Endothelial cell of umbilical vein (primary cell): ENCODE data around the gene CBX3. TPM values are rescaled to one million over a fixed set of nuclear protein-coding genes. Genes with fewer than 3 reads are reported as not detected.

Source experiments
- BruUV-seq: library from RNA; stranded (reverse); fragments of 400-500 nt; replicated peaks from 2 replicates; lab custom pipeline; 2021; lab: Mats Ljungman, UMichigan
- CTCF ChIA-PET: fragments of 300-600, 350-600 bp; sonication (Branson Sonifier 250); formaldehyde crosslinking; loops from one replicate; lab custom pipeline; 2021; ENCODE audit warnings: antibody characterized with exemption, inconsistent platforms; lab: Charles Lee
- POLR2A ChIA-PET: fragments of 300-600, 350-600 bp; sonication (Branson Sonifier 250); formaldehyde crosslinking; loops from one replicate; lab custom pipeline; 2021; ENCODE audit warnings: antibody characterized with exemption, inconsistent platforms; lab: Charles Lee
- DNase-seq: peaks from one replicate; pipeline ENCODE4 v3.0.0-alpha.2; 2011; ENCODE audit warnings: low read depth, low spot score
- FAIRE-seq: peaks from 2 replicates; lab custom pipeline; 2011; peaks lifted over from hg19 to GRCh38; lab: Jason Lieb, UNC
- H2AFZ ChIP-seq: 2 replicates; pipeline ENCODE4 v1.6.0; 2012; ENCODE audit warnings: low read depth, low read length, control low read depth, inconsistent platforms
- H3K27ac ChIP-seq: 2 replicates; pipeline ENCODE4 v1.5.1; 2011; ENCODE audit warnings: low read depth, mild to moderate bottlenecking, control low read depth, low read length, moderate library complexity; ENCODE audit not compliant: insufficient read depth
- H3K27me3 ChIP-seq, 2 experiments: 2 replicates each; pipeline versions ENCODE4 v1.6.0 to v1.6.1; 2011; ENCODE audit warnings: low read length in 2 of 2, mixed read lengths in 1 of 2; ENCODE audit not compliant: control insufficient read depth in 2 of 2, insufficient read depth in 2 of 2
- H3K36me3 ChIP-seq, 2 experiments: 2 replicates in 1 of 2; 3 replicates in 1 of 2; pipeline ENCODE4 v1.5.1; 2011; ENCODE audit warnings: low read length in 2 of 2, mild to moderate bottlenecking in 1 of 2, moderate library complexity in 1 of 2; ENCODE audit not compliant: control insufficient read depth in 2 of 2, insufficient read depth in 2 of 2; ENCODE audit errors: extremely low read depth in 1 of 2
- H3K4me1 ChIP-seq: 3 replicates; pipeline ENCODE4 v1.5.1; 2011; ENCODE audit warnings: mild to moderate bottlenecking, low read length; ENCODE audit not compliant: control insufficient read depth, insufficient read depth; ENCODE audit errors: extremely low read depth
- H3K4me2 ChIP-seq: 2 replicates; pipeline ENCODE4 v1.6.1; 2011; ENCODE audit warnings: low read length, control low read depth, mixed read lengths; ENCODE audit not compliant: insufficient read depth
- H3K4me3 ChIP-seq, 3 experiments: fragments of 200-600 bp in 1 of 3; sonication (generic), shearing (Covaris generic) in 1 of 3; replicated peaks in 1 of 3; 2 replicates each; pipeline ENCODE4 v1.5.1; 2011 to 2016; ENCODE audit warnings: control low read depth in 3 of 3, low read length in 3 of 3, mild to moderate bottlenecking in 2 of 3, inconsistent platforms in 1 of 3, low read depth in 1 of 3, moderate library complexity in 1 of 3; ENCODE audit not compliant: insufficient read depth in 1 of 3
- H3K79me2 ChIP-seq: 2 replicates; pipeline ENCODE4 v1.6.0; 2012; ENCODE audit warnings: low read length, inconsistent platforms; ENCODE audit not compliant: control insufficient read depth, insufficient read depth
- H3K9ac ChIP-seq: replicated peaks from 2 replicates; pipeline ENCODE3; 2011; ENCODE audit warnings: low read length, control low read depth; ENCODE audit not compliant: insufficient read depth; ENCODE audit errors: extremely low read depth
- H3K9me1 ChIP-seq: replicated peaks from 3 replicates; pipeline ENCODE4 v1.6.0; 2011; ENCODE audit warnings: mild to moderate bottlenecking, low read length; ENCODE audit not compliant: control insufficient read depth, insufficient read depth; ENCODE audit errors: extremely low read depth
- H3K9me3 ChIP-seq: replicated peaks from 2 replicates; pipeline ENCODE4 v1.5.1; 2012; ENCODE audit warnings: low read length, inconsistent platforms; ENCODE audit not compliant: control insufficient read depth, insufficient read depth
- H4K20me1 ChIP-seq: replicated peaks from 2 replicates; pipeline ENCODE3; 2011; ENCODE audit warnings: mild to moderate bottlenecking, low read length; ENCODE audit not compliant: control insufficient read depth, insufficient read depth; ENCODE audit errors: extremely low read depth
- EZH2 ChIP-seq: IDR thresholded peaks from 2 replicates; pipeline ENCODE4 v1.6.1; 2012; ENCODE audit warnings: borderline replicate concordance, low read depth, mild to moderate bottlenecking, moderate library complexity, low read length, inconsistent platforms; ENCODE audit not compliant: severe bottlenecking
- GATA2 ChIP-seq: IDR thresholded peaks from 2 replicates; pipeline ENCODE4 v1.7.0; 2011; ENCODE audit warnings: low read depth, mild to moderate bottlenecking, moderate library complexity, mixed read lengths, low read length; ENCODE audit not compliant: insufficient read length, insufficient read depth
- JUN ChIP-seq: IDR thresholded peaks from 2 replicates; pipeline ENCODE4 v1.6.1; 2011; ENCODE audit warnings: borderline replicate concordance, low read depth; ENCODE audit not compliant: insufficient read length, insufficient read depth
- MYC ChIP-seq: IDR thresholded peaks from one replicate; pipeline ENCODE4 v1.6.1; 2011; ENCODE audit warnings: mild to moderate bottlenecking, low read depth, low read length
- POLR2A ChIP-seq: IDR thresholded peaks from 2 replicates; pipeline ENCODE4 v1.6.1; 2012; ENCODE audit warnings: low read depth, mild to moderate bottlenecking, control low read depth, low read length
- POLR2AphosphoS5 ChIP-seq: IDR thresholded peaks from 2 replicates; pipeline ENCODE4 v1.6.1; 2012; ENCODE audit warnings: low read depth, mild to moderate bottlenecking, control low read depth, low read length, moderate library complexity; ENCODE audit not compliant: insufficient read depth
- dilution Hi-C: fragments of 300-500 bp; cut with MboI; formaldehyde crosslinking; loops from one replicate; pipeline ENCODE4 v1.15.0; 2019; ENCODE audit warnings: low sequenced_read_pairs; ENCODE audit not compliant: extremely low pct_ligation_motif_present
- intact Hi-C: fragments of 100-400 bp; cut with micrococcal nuclease; formaldehyde crosslinking; loops from one replicate; pipeline ENCODE4 v1.10.0; 2022
- polyA plus RNA-seq, 4 experiments: library from polyadenylated mRNA; depleted of rRNA in 3 of 4; stranded (reverse) in 3 of 4; unstranded in 1 of 4; fragments of >200 nt; gene quantifications; 2 replicates each; pipeline versions ENCODE4 v1.2.1 to v1.2.3, GENCODE V29; 2011 to 2012; ENCODE audit warnings: missing spikeins in 1 of 4
- total RNA-seq: library from RNA; stranded (reverse); gene quantifications from 2 replicates; pipeline ENCODE4 v1.2.3, GENCODE V29; 2021
- TF ChIP-seq, protein P1 (sequence below): IDR thresholded peaks from 2 replicates; pipeline ENCODE4 v1.6.1; 2011; ENCODE audit not compliant: insufficient read depth, insufficient read length

CBX3 gene
- total and polyA plus RNA-seq, 2 donors (not counting 3 experiments of a cell fraction or from before 2014, with no cell fraction given), result 47.5 to 200 TPM

DNA sequence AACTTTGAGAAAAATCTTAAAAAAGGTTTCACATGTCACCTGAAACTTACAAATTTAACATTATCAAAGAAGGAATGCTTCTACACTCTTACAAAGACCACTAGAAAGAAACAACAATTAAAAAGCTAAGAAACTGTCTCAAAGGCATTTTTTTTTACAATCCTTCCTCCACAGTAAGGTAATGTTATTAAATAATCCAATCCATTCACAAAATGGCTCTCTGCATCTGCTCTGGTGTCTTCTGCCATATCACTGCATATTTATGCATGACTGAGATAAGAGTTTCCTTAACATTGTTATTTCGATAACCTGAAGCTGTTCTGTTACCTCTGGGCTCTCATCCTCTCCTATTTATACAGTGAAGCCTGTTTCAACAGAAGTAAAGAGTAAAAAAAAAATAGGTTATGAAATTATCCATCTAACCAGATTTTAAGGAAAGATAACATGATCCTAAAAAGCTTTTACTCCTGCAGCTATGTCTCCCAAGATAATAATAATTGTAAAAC lies 9.5 kb upstream of the CBX3 start:
- TF ChIP-seq MYC, result no peak
- no peak for TF ChIP-seq JUN
- TF ChIP-seq POLR2A, result no peak
- TF ChIP-seq GATA2, result no peak
- H2AFZ ChIP-seq, result no peak overlapping the region
- H3K36me3 ChIP-seq, result peaks cover 37 to 81% of the 10 kb centered on the region in 2 experiments
- H3K79me2 ChIP-seq, result peaks cover 81% of the 10 kb centered on the region
- dilution Hi-C loops, result loop anchor here (25.0 kb wide), 1 partner anchor 970 kb away; the partner anchor contains the start of genes HOXA10, HOXA3, HOXA7 and HOXA9
- H3K4me2 ChIP-seq, result no peak overlapping the region
- no peaks in the 10 kb centered on the region for H3K9me1 ChIP-seq
- no peaks in the 10 kb centered on the region for H3K27me3 ChIP-seq
- intact Hi-C loops, result no loop called here
- TSS peak; percentile 69 for BruUV-seq
- H3K9ac ChIP-seq, result no peak overlapping the region
- DNase-seq, result no peak
- no peak overlapping the region for H3K4me3 ChIP-seq
- H3K27ac ChIP-seq, result no peak overlapping the region
- no peak for FAIRE-seq
- ChIA-PET CTCF (interaction anchor here (1.0 to 5.7 kb wide), 7 partner anchors 9 to 476 kb away, joined by 3 to 36 read pairs (median 5); partner anchors contain the start of gene NFE2L3), POLR2A (interaction anchor here (0.7 to 2.1 kb wide), 5 partner anchors 8 to 933 kb away, joined by 3 to 10 read pairs (median 3); partner anchors contain the start of genes HNRNPA2B1 and NFE2L3)
- peaks cover 43% of the 10 kb centered on the region for H3K4me1 ChIP-seq
- H3K9me3 ChIP-seq, result no peaks in the 10 kb centered on the region
- H4K20me1 ChIP-seq, result peaks cover 46% of the 10 kb centered on the region

DNA sequence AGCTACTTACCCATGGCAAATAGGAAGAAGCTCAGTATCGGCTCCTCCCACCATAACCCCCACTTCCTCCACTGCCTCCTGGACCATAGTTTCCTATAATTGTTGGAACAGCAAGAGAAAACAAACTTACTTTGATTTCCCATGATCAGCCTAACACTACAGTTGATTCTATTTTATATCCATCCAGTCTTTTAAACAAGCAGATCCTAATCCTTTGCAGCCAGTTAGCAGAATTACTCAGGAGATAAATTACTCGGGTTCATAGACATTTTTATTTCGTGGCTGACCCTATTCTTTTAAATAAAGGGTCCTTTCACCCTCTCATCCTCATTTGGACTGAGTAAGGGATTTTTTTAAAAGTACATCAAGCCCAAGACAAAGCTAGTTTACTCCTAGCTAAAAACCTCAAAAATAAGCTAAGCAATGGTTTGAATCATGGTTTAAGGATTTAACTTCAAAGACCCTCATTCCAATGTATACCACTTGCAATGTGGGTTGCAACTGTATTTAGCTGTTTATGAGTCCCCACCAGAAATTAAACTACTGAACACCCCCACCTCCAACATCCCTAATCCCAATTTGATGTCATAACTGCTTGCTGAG lies 9.0 kb upstream of the CBX3 start:
- intact Hi-C loops, result no loop called here
- Histone ChIP-seq H3K9me3 (no peaks in the 10 kb centered on the region), H3K9ac (no peak overlapping the region), H3K36me3 (peaks cover 38 to 80% of the 10 kb centered on the region in 2 experiments), H3K9me1 (no peaks in the 10 kb centered on the region), H2AFZ (no peak overlapping the region), H3K27ac (no peak overlapping the region), H3K4me3 (no peak overlapping the region), H4K20me1 (peaks cover 47% of the 10 kb centered on the region), H3K27me3 (no peaks in the 10 kb centered on the region), H3K4me2 (peak overlapping the region; percentile 57), H3K4me1 (peaks cover 48% of the 10 kb centered on the region), H3K79me2 (peaks cover 85% of the 10 kb centered on the region)
- ChIA-PET POLR2A (interaction anchor here (0.7 to 2.1 kb wide), 3 partner anchors 10 to 932 kb away, joined by 3 to 8 read pairs (median 3); partner anchors contain the start of gene NFE2L3), CTCF (interaction anchor here (1.0 to 5.7 kb wide), 7 partner anchors 9 to 475 kb away, joined by 3 to 36 read pairs (median 5); partner anchors contain the start of gene NFE2L3)
- dilution Hi-C loops, result loop anchor here (25.0 kb wide), 1 partner anchor 970 kb away; the partner anchor contains the start of genes HOXA10, HOXA3, HOXA7 and HOXA9
- no TSS peak for BruUV-seq
- TF ChIP-seq POLR2AphosphoS5, result peak; percentile 12
- no peak for TF ChIP-seq EZH2
- TF ChIP-seq, protein P1, sequence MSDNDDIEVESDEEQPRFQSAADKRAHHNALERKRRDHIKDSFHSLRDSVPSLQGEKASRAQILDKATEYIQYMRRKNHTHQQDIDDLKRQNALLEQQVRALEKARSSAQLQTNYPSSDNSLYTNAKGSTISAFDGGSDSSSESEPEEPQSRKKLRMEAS, result no peak
- DNase-seq, result peak; percentile 75
- no peak for FAIRE-seq
